Prostate gland (tissue), 2 donors: ENCODE data around the gene CAPRIN1. TPM values are rescaled to one million over a fixed set of nuclear protein-coding genes. Genes with fewer than 3 reads are reported as not detected.

Experiments
- DNase-seq: peaks from one replicate; pipeline ENCODE4 v3.0.0-alpha.2; 2019; ENCODE audit warnings: low spot score
- H3K27ac ChIP-seq, 2 donors: fragments of 200-600 bp; sonication (generic); 2 replicates each; pipeline ENCODE4 v1.5.1; 2017 to 2019
- H3K27me3 ChIP-seq: fragments of 200-600 bp; sonication (generic); replicated peaks from 2 replicates; pipeline ENCODE4 v1.5.1; 2019; ENCODE audit not compliant: insufficient read depth
- H3K36me3 ChIP-seq, 2 donors: fragments of 200-600 bp; sonication (generic); 1 replicate in 1 of 2; 2 replicates in 1 of 2; pipeline versions ENCODE4 v1.5.1 to v1.8.1; 2017 to 2019
- H3K4me1 ChIP-seq: fragments of 200-600 bp; sonication (generic); replicated peaks from 2 replicates; pipeline ENCODE4 v1.5.1; 2019
- H3K4me3 ChIP-seq, 2 donors: fragments of 200-600 bp; sonication (generic); 2 replicates each; pipeline ENCODE4 v1.5.1; 2017 to 2019
- H3K9me3 ChIP-seq: fragments of 200-600 bp; sonication (generic); 2 replicates; pipeline ENCODE4 v1.5.1; 2017
- POLR2A ChIP-seq: fragments of 450-650 bp; IDR thresholded peaks from one replicate; pipeline ENCODE4 v1.6.1; 2016; ENCODE audit warnings: antibody characterized with exemption, mild to moderate bottlenecking
- POLR2AphosphoS5 ChIP-seq: sonication (generic); formaldehyde crosslinking; IDR thresholded peaks from one replicate; pipeline ENCODE4 v1.6.1; 2017; ENCODE audit warnings: antibody characterized with exemption
- WGBS: methylation state at CpG from one replicate; pipeline ENCODE4 v1.1.5; 2018; 5-methylcytosine and 5-hydroxymethylcytosine counted together
- intact Hi-C: fragments of 100-400 bp; cut with DNase I; formaldehyde crosslinking; loops from one replicate; pipeline ENCODE4 v1.14.2; 2022
- total RNA-seq, 2 donors: library from RNA; depleted of rRNA; stranded (reverse); fragments of >200 nt; gene quantifications; one replicate each; pipeline ENCODE4 v1.1.0, GENCODE V29; 2016
- TF ChIP-seq, protein P1 (sequence below), 4 experiments: fragments of 200-600 bp in 2 of 4; fragments of 450-650 bp in 2 of 4; sonication (generic) in 2 of 4; IDR thresholded peaks; 1 replicate in 3 of 4; 2 replicates in 1 of 4; pipeline ENCODE4 v1.5.1; 2016 to 2019; ENCODE audit warnings: antibody characterized with exemption in 4 of 4, mild to moderate bottlenecking in 2 of 4, moderate library complexity in 2 of 4

The CAPRIN1 gene
- total RNA-seq, 2 donors from 2014 or later: 145 to 199 TPM

- Histone ChIP-seq H3K4me3 (no peak overlapping the region), H3K36me3 (no peaks in the 10 kb centered on the region), H3K27ac (no peak overlapping the region), H3K4me1 (no peaks in the 10 kb centered on the region), H3K9me3 (no peaks in the 10 kb centered on the region), H3K27me3 (no peaks in the 10 kb centered on the region)
- TF ChIP-seq, protein P1, sequence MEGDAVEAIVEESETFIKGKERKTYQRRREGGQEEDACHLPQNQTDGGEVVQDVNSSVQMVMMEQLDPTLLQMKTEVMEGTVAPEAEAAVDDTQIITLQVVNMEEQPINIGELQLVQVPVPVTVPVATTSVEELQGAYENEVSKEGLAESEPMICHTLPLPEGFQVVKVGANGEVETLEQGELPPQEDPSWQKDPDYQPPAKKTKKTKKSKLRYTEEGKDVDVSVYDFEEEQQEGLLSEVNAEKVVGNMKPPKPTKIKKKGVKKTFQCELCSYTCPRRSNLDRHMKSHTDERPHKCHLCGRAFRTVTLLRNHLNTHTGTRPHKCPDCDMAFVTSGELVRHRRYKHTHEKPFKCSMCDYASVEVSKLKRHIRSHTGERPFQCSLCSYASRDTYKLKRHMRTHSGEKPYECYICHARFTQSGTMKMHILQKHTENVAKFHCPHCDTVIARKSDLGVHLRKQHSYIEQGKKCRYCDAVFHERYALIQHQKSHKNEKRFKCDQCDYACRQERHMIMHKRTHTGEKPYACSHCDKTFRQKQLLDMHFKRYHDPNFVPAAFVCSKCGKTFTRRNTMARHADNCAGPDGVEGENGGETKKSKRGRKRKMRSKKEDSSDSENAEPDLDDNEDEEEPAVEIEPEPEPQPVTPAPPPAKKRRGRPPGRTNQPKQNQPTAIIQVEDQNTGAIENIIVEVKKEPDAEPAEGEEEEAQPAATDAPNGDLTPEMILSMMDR (IDR thresholded peaks at IDR 0.05): no peak
- TF ChIP-seq POLR2AphosphoS5: no peak
- no peak for TF ChIP-seq POLR2A
- no peak for DNase-seq
- intact Hi-C loops: no loop called here
- WGBS: 72% methylated on average over 4 of the region's 4 CpGs
These were observed 22.9 kb downstream of the CAPRIN1 start for GRCh38 chr11:34074391-34074790.

- intact Hi-C loops: no loop called here
- Histone ChIP-seq H3K4me3 (no peak overlapping the region), H3K4me1 (no peaks in the 10 kb centered on the region), H3K27me3 (no peaks in the 10 kb centered on the region), H3K27ac (no peak overlapping the region), H3K9me3 (no peaks in the 10 kb centered on the region), H3K36me3 (no peaks in the 10 kb centered on the region)
- WGBS: 29% methylated on average over 2 of the region's 2 CpGs
- TF ChIP-seq, protein P1 (IDR thresholded peaks at IDR 0.05): no peak
- TF ChIP-seq POLR2A (no peak), POLR2AphosphoS5 (no peak)
- no peak for DNase-seq
These were observed 23.8 kb downstream of the CAPRIN1 start for GRCh38 chr11:34075178-34075820.

DNA sequence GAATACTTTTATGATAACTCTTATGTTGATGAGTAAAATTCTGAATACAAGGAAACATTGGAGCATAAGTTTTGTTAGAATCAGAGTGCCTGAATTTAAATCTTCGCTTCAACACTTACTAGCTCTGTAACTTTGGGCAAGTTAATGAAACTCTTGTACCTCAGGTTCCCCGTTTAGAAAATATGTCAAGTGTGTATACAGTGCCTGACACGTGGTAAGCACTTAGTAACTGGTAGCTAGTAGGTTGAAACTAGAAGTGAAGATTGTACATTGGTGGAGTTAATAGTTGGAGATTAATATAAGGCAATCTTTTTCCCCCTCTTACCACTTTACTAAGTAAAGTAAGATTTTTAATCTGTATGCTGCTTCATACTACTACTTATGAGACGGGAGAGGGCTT is 29.1 kb downstream of the CAPRIN1 start:
- intact Hi-C loops: no loop called here
- Histone ChIP-seq H3K27ac (no peak overlapping the region), H3K27me3 (no peaks in the 10 kb centered on the region), H3K9me3 (no peaks in the 10 kb centered on the region), H3K36me3 (no peaks in the 10 kb centered on the region), H3K4me1 (peaks cover 7% of the 10 kb centered on the region), H3K4me3 (no peak overlapping the region)
- TF ChIP-seq POLR2AphosphoS5: no peak
- DNase-seq: no peak
- whole genome bisulfite sequencing: 90% methylated on average over 4 of the region's 4 CpGs

DNA sequence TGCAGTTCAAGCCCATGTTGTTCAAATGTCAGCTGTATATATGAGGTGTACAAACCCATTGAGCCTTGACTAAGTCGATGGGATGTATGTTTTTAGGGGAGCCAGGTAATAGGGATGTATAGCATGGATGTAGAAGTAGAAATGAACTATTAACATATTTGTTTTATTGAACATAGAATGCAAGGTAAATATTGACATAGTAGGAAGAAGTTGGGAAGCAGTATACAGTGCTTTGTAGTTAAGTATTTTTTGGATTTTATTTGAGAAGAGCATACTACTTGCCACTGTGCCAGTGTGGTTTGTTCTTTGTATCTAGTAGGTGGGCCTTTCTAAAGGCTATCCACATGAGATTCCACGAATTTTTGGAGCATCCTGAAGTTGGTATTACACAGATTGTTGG is 33.1 kb downstream of the CAPRIN1 start:
- DNase-seq: no peak
- H3K27ac ChIP-seq: peak overlapping the region in 1 of 2 donors; percentile 18
- TF ChIP-seq POLR2AphosphoS5 (no peak), POLR2A (no peak)
- TF ChIP-seq, protein P1 (IDR thresholded peaks at IDR 0.05): no peak
- peaks cover 0 to 11% of the 10 kb centered on the region in 2 donors for H3K36me3 ChIP-seq
- no peak overlapping the region for H3K4me3 ChIP-seq
- intact Hi-C loops: no loop called here
- no peaks in the 10 kb centered on the region for H3K27me3 ChIP-seq
- WGBS: 65% methylated on average over 2 of the region's 2 CpGs
- peaks cover 7% of the 10 kb centered on the region for H3K4me1 ChIP-seq
- no peaks in the 10 kb centered on the region for H3K9me3 ChIP-seq

GRCh38 chr11:34086554-34087283 is 35.2 kb downstream of the CAPRIN1 start:
- TF ChIP-seq, protein P1 (IDR thresholded peaks at IDR 0.05): no peak
- TF ChIP-seq POLR2A (no peak), POLR2AphosphoS5 (no peak)
- Histone ChIP-seq H3K4me3 (no peak overlapping the region), H3K4me1 (peaks cover 7% of the 10 kb centered on the region), H3K27me3 (no peaks in the 10 kb centered on the region), H3K27ac (no peak overlapping the region), H3K36me3 (peaks cover 0 to 11% of the 10 kb centered on the region in 2 donors), H3K9me3 (no peaks in the 10 kb centered on the region)
- WGBS: 73% methylated on average over 4 of the region's 4 CpGs
- intact Hi-C loops: no loop called here
- DNase-seq: no peak
